Measurements from ENCODE around the gene GZMM. TPM values are rescaled to one million over a fixed set of nuclear protein-coding genes. Genes with fewer than 3 reads are reported as not detected.
A peak's percentile ranks its signal among the peaks of the same experiment; 100 is the strongest.

GZMM gene
- total RNA-seq (10 to 100 TPM; 48.8 to 50.5 TPM), polyA plus RNA-seq (327 TPM)

GRCh38 chr19:543910-544608, at the start of gene GZMM:
Gene GZMM, plus strand, starts transcription at chr19:544053. Its CDS starts 19 bp downstream, at chr19:544072.
- Histone ChIP-seq H3K4me3 (ENCODE audit: low read length) (peak within 1 kb of the TSS; percentile 89), H3K9me3 (ENCODE audit: low read length) (no peaks in the 10 kb centered on the region), H3K27ac (ENCODE audit: low read depth, low read length) (peak within 1 kb of the TSS; percentile 87), H3K36me3 (ENCODE audit: insufficient read depth, low read length) (peaks cover 9% of the 10 kb centered on the region), H3K27me3 (ENCODE audit: insufficient read depth, low read length, poor library complexity, severe bottlenecking) (no peaks in the 10 kb centered on the region), H3K4me1 (ENCODE audit: insufficient read depth, low read length) (peaks cover 17% of the 10 kb centered on the region)
- Mint-ChIP-seq H3K9me3 (no peaks in the 10 kb centered on the region), H3K4me1 (peaks cover 19 to 36% (median 20%) of the 10 kb centered on the region in 3 donors), H3K27me3 (peaks cover 0 to 6% of the 10 kb centered on the region in 2 donors), H3K27ac (peak within 1 kb of the TSS; percentile 90 to 99 (median 96)), H3K4me3 (peak within 1 kb of the TSS; percentile 92 to 99 (median 94)), H3K36me3 (peaks cover 3 to 39% (median 5%) of the 10 kb centered on the region in 3 donors)
- ChIA-PET POLR2A (interaction anchor here (0.6 to 1.5 kb wide), 6 partner anchors 12 to 567 kb away, joined by 3 to 10 read pairs (median 3); partner anchors contain the start of gene CDC34), CTCF (interaction anchor here (1.1 to 3.8 kb wide), 4 partner anchors 12 to 40 kb away, joined by 3 to 22 read pairs (median 8); partner anchors contain the start of gene CDC34)
- DNase-seq = peak; percentile 78 to 91 (median 83)

- no peaks in the 10 kb centered on the region for H3K9me3 ChIP-seq (ENCODE audit: low read length)
- ChIA-PET POLR2A (no interaction called here), CTCF (interaction anchor here (1.2 to 1.5 kb wide), 3 partner anchors 12 to 16 kb away, joined by 3 to 12 read pairs (median 5); no protein-coding TSS in a partner anchor)
- DNase-seq = no peak
- no peaks in the 10 kb centered on the region for H3K36me3 ChIP-seq (ENCODE audit: insufficient read depth, low read length)
- peaks cover 16% of the 10 kb centered on the region for H3K27me3 ChIP-seq (ENCODE audit: insufficient read depth, low read length, poor library complexity, severe bottlenecking)
- no peaks in the 10 kb centered on the region for H3K9me3 Mint-ChIP-seq
- no peak overlapping the region for H3K27ac Mint-ChIP-seq
- H3K36me3 Mint-ChIP-seq = no peaks in the 10 kb centered on the region
- H3K27me3 Mint-ChIP-seq = peaks cover 12% of the 10 kb centered on the region in 2 donors
- H3K4me1 ChIP-seq (ENCODE audit: insufficient read depth, low read length) = peaks cover 4% of the 10 kb centered on the region
- no peak overlapping the region for H3K4me3 Mint-ChIP-seq
- no peak overlapping the region for H3K4me3 ChIP-seq (ENCODE audit: low read length)
- H3K27ac ChIP-seq (ENCODE audit: low read depth, low read length) = no peak overlapping the region
- peaks cover 0 to 31% (median 3%) of the 10 kb centered on the region in 3 donors for H3K4me1 Mint-ChIP-seq
These were observed 49.4 kb upstream of the GZMM start for GRCh38 chr19:494171-495080.

GRCh38 chr19:495081-495401, 48.8 kb upstream of the GZMM start:
- H3K4me3 ChIP-seq (ENCODE audit: low read length) = no peak overlapping the region
- H3K36me3 Mint-ChIP-seq = no peaks in the 10 kb centered on the region
- CTCF ChIA-PET = interaction anchor here (1.2 to 1.5 kb wide), 2 partner anchors 11 to 16 kb away, joined by 5 to 12 read pairs; no protein-coding TSS in a partner anchor
- DNase-seq = no peak
- peaks cover 0 to 26% (median 3%) of the 10 kb centered on the region in 3 donors for H3K4me1 Mint-ChIP-seq
- no peaks in the 10 kb centered on the region for H3K9me3 ChIP-seq (ENCODE audit: low read length)
- H3K4me3 Mint-ChIP-seq = no peak overlapping the region
- H3K4me1 ChIP-seq (ENCODE audit: insufficient read depth, low read length) = no peaks in the 10 kb centered on the region
- no peak overlapping the region for H3K27ac ChIP-seq (ENCODE audit: low read depth, low read length)
- peaks cover 13 to 14% of the 10 kb centered on the region in 2 donors for H3K27me3 Mint-ChIP-seq
- no peak overlapping the region for H3K27ac Mint-ChIP-seq
- POLR2A ChIA-PET = no interaction called here
- peaks cover 16% of the 10 kb centered on the region for H3K27me3 ChIP-seq (ENCODE audit: insufficient read depth, low read length, poor library complexity, severe bottlenecking)
- H3K36me3 ChIP-seq (ENCODE audit: insufficient read depth, low read length) = no peaks in the 10 kb centered on the region
- no peaks in the 10 kb centered on the region for H3K9me3 Mint-ChIP-seq

GRCh38 chr19:495402-496111, 48.3 kb upstream of the GZMM start:
- Mint-ChIP-seq H3K27me3 (peaks cover 13 to 14% of the 10 kb centered on the region in 2 donors), H3K9me3 (no peaks in the 10 kb centered on the region), H3K4me1 (peaks cover 0 to 22% (median 3%) of the 10 kb centered on the region in 3 donors), H3K4me3 (no peak overlapping the region), H3K36me3 (no peaks in the 10 kb centered on the region), H3K27ac (no peak overlapping the region)
- Histone ChIP-seq H3K27me3 (ENCODE audit: insufficient read depth, low read length, poor library complexity, severe bottlenecking) (peaks cover 16% of the 10 kb centered on the region), H3K9me3 (ENCODE audit: low read length) (no peaks in the 10 kb centered on the region), H3K4me3 (ENCODE audit: low read length) (no peak overlapping the region), H3K36me3 (ENCODE audit: insufficient read depth, low read length) (no peaks in the 10 kb centered on the region), H3K27ac (ENCODE audit: low read depth, low read length) (no peak overlapping the region), H3K4me1 (ENCODE audit: insufficient read depth, low read length) (no peaks in the 10 kb centered on the region)
- ChIA-PET POLR2A (no interaction called here), CTCF (interaction anchor here (1.2 to 1.5 kb wide), 2 partner anchors 11 to 15 kb away, joined by 5 to 12 read pairs; no protein-coding TSS in a partner anchor)
- peak in 2 of 5 donors; percentile 28 to 50 for DNase-seq

- Mint-ChIP-seq H3K27me3 (peaks cover 13 to 14% of the 10 kb centered on the region in 2 donors), H3K27ac (no peak within 1 kb of the TSS), H3K9me3 (no peaks in the 10 kb centered on the region), H3K4me1 (peaks cover 0 to 22% (median 3%) of the 10 kb centered on the region in 3 donors), H3K36me3 (no peaks in the 10 kb centered on the region), H3K4me3 (no peak within 1 kb of the TSS)
- no peak within 1 kb of the TSS for H3K4me3 ChIP-seq (ENCODE audit: low read length)
- peaks cover 16% of the 10 kb centered on the region for H3K27me3 ChIP-seq (ENCODE audit: insufficient read depth, low read length, poor library complexity, severe bottlenecking)
- ChIA-PET CTCF (interaction anchor here (1.2 to 1.5 kb wide), 2 partner anchors 10 to 15 kb away, joined by 5 to 12 read pairs; no protein-coding TSS in a partner anchor), POLR2A (no interaction called here)
- H3K36me3 ChIP-seq (ENCODE audit: insufficient read depth, low read length) = no peaks in the 10 kb centered on the region
- DNase-seq = no peak
- H3K4me1 ChIP-seq (ENCODE audit: insufficient read depth, low read length) = no peaks in the 10 kb centered on the region
- H3K9me3 ChIP-seq (ENCODE audit: low read length) = no peaks in the 10 kb centered on the region
- no peak within 1 kb of the TSS for H3K27ac ChIP-seq (ENCODE audit: low read depth, low read length)
These were observed 47.7 kb upstream of the GZMM start, which contains the start of gene MADCAM1 for GRCh38 chr19:496112-496665. Gene MADCAM1, plus strand, starts transcription at chr19:496486. Its CDS starts 14 bp downstream, at chr19:496500.

- POLR2A ChIA-PET = no interaction called here
- H3K27ac Mint-ChIP-seq = no peak overlapping the region
These were observed 46.9 kb upstream of the GZMM start for GRCh38 chr19:496986-497385.

GRCh38 chr19:497491-497868, 46.4 kb upstream of the GZMM start:
- no peaks in the 10 kb centered on the region for H3K9me3 Mint-ChIP-seq
- H3K4me3 Mint-ChIP-seq = no peak overlapping the region
- H3K27me3 ChIP-seq (ENCODE audit: insufficient read depth, low read length, poor library complexity, severe bottlenecking) = peaks cover 16% of the 10 kb centered on the region
- no peaks in the 10 kb centered on the region for H3K4me1 ChIP-seq (ENCODE audit: insufficient read depth, low read length)
- no peaks in the 10 kb centered on the region for H3K9me3 ChIP-seq (ENCODE audit: low read length)
- H3K27me3 Mint-ChIP-seq = peaks cover 13 to 14% of the 10 kb centered on the region in 2 donors
- peaks cover 0 to 22% (median 3%) of the 10 kb centered on the region in 3 donors for H3K4me1 Mint-ChIP-seq
- H3K4me3 ChIP-seq (ENCODE audit: low read length) = no peak overlapping the region
- no peaks in the 10 kb centered on the region for H3K36me3 Mint-ChIP-seq
- no peaks in the 10 kb centered on the region for H3K36me3 ChIP-seq (ENCODE audit: insufficient read depth, low read length)
- ChIA-PET POLR2A (interaction anchor here (0.9 kb wide), 1 partner anchor 9 kb away, joined by 4 read pairs; no protein-coding TSS in a partner anchor), CTCF (interaction anchor here (1.3 to 1.9 kb wide), 3 partner anchors 9 to 14 kb away, joined by 4 to 6 read pairs (median 5); no protein-coding TSS in a partner anchor)
- H3K27ac ChIP-seq (ENCODE audit: low read depth, low read length) = no peak overlapping the region
- no peak for DNase-seq
- no peak overlapping the region for H3K27ac Mint-ChIP-seq

More at GRCh38 chr19:496986-497385, 46.9 kb upstream of the GZMM start:
- Mint-ChIP-seq H3K36me3 (no peaks in the 10 kb centered on the region), H3K4me1 (peaks cover 0 to 22% (median 3%) of the 10 kb centered on the region in 3 donors), H3K27me3 (peaks cover 13 to 14% of the 10 kb centered on the region in 2 donors), H3K9me3 (no peaks in the 10 kb centered on the region), H3K4me3 (no peak overlapping the region)
- H3K4me1 ChIP-seq (ENCODE audit: insufficient read depth, low read length) = no peaks in the 10 kb centered on the region
- no peak for DNase-seq
- H3K4me3 ChIP-seq (ENCODE audit: low read length) = no peak overlapping the region
- H3K27me3 ChIP-seq (ENCODE audit: insufficient read depth, low read length, poor library complexity, severe bottlenecking) = peaks cover 16% of the 10 kb centered on the region
- no peak overlapping the region for H3K27ac ChIP-seq (ENCODE audit: low read depth, low read length)
- CTCF ChIA-PET = interaction anchor here (1.9 kb wide), 1 partner anchor 10 kb away, joined by 5 read pairs; no protein-coding TSS in a partner anchor
- H3K36me3 ChIP-seq (ENCODE audit: insufficient read depth, low read length) = no peaks in the 10 kb centered on the region
- H3K9me3 ChIP-seq (ENCODE audit: low read length) = no peaks in the 10 kb centered on the region

All from CD8-positive, alpha-beta memory T cell (primary cell).